HCT116 (cell line): ENCODE measurements around the gene PNLDC1. TPM values are rescaled to one million over a fixed set of nuclear protein-coding genes. Genes with fewer than 3 reads are reported as not detected.

Experiments
- ATAC-seq: fragments of 200-7000 bp; cut with Tn5 transposase; 2 replicates; pipeline ENCODE4 v1.9.1; 2020; ENCODE audit warnings: mild to moderate bottlenecking, moderate library complexity
- BruUV-seq: library from RNA; stranded (reverse); fragments of 400-500 nt; replicated peaks from 2 replicates; lab custom pipeline; 2021; lab: Mats Ljungman, UMichigan
- CTCF ChIA-PET: fragments of 300-600 bp; sonication (Branson Sonifier 250); formaldehyde crosslinking; loops from one replicate; lab custom pipeline; 2021; ENCODE audit warnings: antibody characterized with exemption; lab: Charles Lee
- POLR2A ChIA-PET: fragments of 300-600, 350-600 bp; sonication (Branson Sonifier 250); formaldehyde crosslinking; loops from one replicate; lab custom pipeline; 2021; ENCODE audit warnings: antibody characterized with exemption; lab: Charles Lee
- RAD21 ChIA-PET, 2 experiments: fragments of 300-600 bp; sonication (Branson Sonifier 250); formaldehyde crosslinking; loops; one replicate each; lab custom pipeline; 2023; ENCODE audit warnings: low total read pairs in 2 of 2; ENCODE audit not compliant: uncharacterized antibody in 2 of 2, unreplicated experiment in 2 of 2, low non-redundant PET in 1 of 2; lab: Charles Lee
- DNase-seq: peaks from one replicate; pipeline ENCODE4 v3.0.0-alpha.2; 2010; ENCODE audit warnings: low read depth, low spot score
- H2AFZ ChIP-seq: fragments of 200-600 bp; shearing (Covaris generic), sonication (generic); 2 replicates; pipeline ENCODE4 v1.6.1; 2017; ENCODE audit warnings: low read depth, mixed run types, mixed read lengths, antibody characterized with exemption, low read length; ENCODE audit not compliant: poor library complexity, severe bottlenecking
- H3K27ac ChIP-seq: 2 replicates; pipeline ENCODE4 v1.5.1; 2012; ENCODE audit warnings: low read depth, low read length
- H3K27me3 ChIP-seq: fragments of 200-600 bp; sonication (generic); 2 replicates; pipeline ENCODE4 v1.6.1; 2016; ENCODE audit warnings: mixed run types, low read length, mixed read lengths; ENCODE audit not compliant: insufficient read depth
- H3K36me3 ChIP-seq, 2 experiments: fragments of 200-500 bp in 1 of 2; fragments of 200-600 bp in 1 of 2; sonication (Bioruptor generic) in 1 of 2; sonication (generic) in 1 of 2; 2 replicates each; pipeline versions ENCODE4 v1.5.1 to v1.6.1; 2014 to 2016; ENCODE audit warnings: low read length in 2 of 2, inconsistent platforms in 1 of 2, mixed read lengths in 1 of 2, mixed run types in 1 of 2; ENCODE audit not compliant: insufficient read depth in 2 of 2, control insufficient read depth in 1 of 2
- H3K4me1 ChIP-seq, 2 experiments: fragments of 200-600 bp in 1 of 2; sonication (generic) in 1 of 2; 2 replicates each; pipeline versions ENCODE4 v1.5.1 to v1.6.1; 2012 to 2017; ENCODE audit warnings: low read length in 2 of 2, inconsistent platforms in 1 of 2, mild to moderate bottlenecking in 1 of 2, mixed read lengths in 1 of 2, mixed run types in 1 of 2, moderate library complexity in 1 of 2; ENCODE audit not compliant: insufficient read depth in 2 of 2, control insufficient read depth in 1 of 2
- H3K4me2 ChIP-seq: fragments of 200-600 bp; sonication (generic); 2 replicates; pipeline ENCODE4 v1.6.1; 2017; ENCODE audit warnings: mixed run types, low read length, mixed read lengths
- H3K4me3 ChIP-seq, 2 experiments: fragments of 200-600 bp in 1 of 2; sonication (generic) in 1 of 2; replicated peaks in 1 of 2; 2 replicates each; pipeline ENCODE4 v1.5.1; 2011 to 2016; ENCODE audit warnings: low read length in 2 of 2, control low read depth in 1 of 2, low read depth in 1 of 2, mild to moderate bottlenecking in 1 of 2, mixed read lengths in 1 of 2, mixed run types in 1 of 2
- H3K79me2 ChIP-seq: fragments of 200-600 bp; sonication (generic); 2 replicates; pipeline ENCODE4 v1.6.1; 2017; ENCODE audit warnings: mild to moderate bottlenecking, mixed run types, low read length, moderate library complexity, mixed read lengths; ENCODE audit not compliant: insufficient read depth
- H3K9ac ChIP-seq: fragments of 200-600 bp; sonication (generic); 2 replicates; pipeline ENCODE4 v1.6.1; 2016; ENCODE audit warnings: low read length, mixed read lengths
- H3K9me2 ChIP-seq: fragments of 200-600 bp; sonication (generic), shearing (Covaris generic); 2 replicates; pipeline ENCODE4 v1.6.1; 2017; ENCODE audit warnings: mixed run types, mild to moderate bottlenecking, moderate library complexity; ENCODE audit not compliant: insufficient read depth
- H3K9me3 ChIP-seq, 2 experiments: fragments of 200-500 bp in 1 of 2; fragments of 200-600 bp in 1 of 2; sonication (Bioruptor generic) in 1 of 2; sonication (generic) in 1 of 2; 2 replicates each; pipeline ENCODE4 v1.6.1; 2014 to 2017; ENCODE audit warnings: low read length in 2 of 2, mixed read lengths in 2 of 2, inconsistent platforms in 1 of 2, low read depth in 1 of 2, mild to moderate bottlenecking in 1 of 2, mixed run types in 1 of 2, moderate library complexity in 1 of 2; ENCODE audit not compliant: control insufficient read depth in 1 of 2, insufficient read depth in 1 of 2
- H4K20me1 ChIP-seq: fragments of 200-600 bp; sonication (generic), shearing (Covaris generic); 2 replicates; pipeline ENCODE4 v1.6.1; 2017; ENCODE audit warnings: mixed run types, mild to moderate bottlenecking, moderate library complexity; ENCODE audit not compliant: insufficient read depth
- CBX3 ChIP-seq: IDR thresholded peaks from 2 replicates; pipeline ENCODE4 v1.6.1; 2012; ENCODE audit warnings: low read depth
- CEBPB ChIP-seq: IDR thresholded peaks from 2 replicates; pipeline ENCODE4 v1.6.1; 2012; ENCODE audit warnings: low read depth
- EGR1 ChIP-seq: IDR thresholded peaks from 2 replicates; pipeline ENCODE4 v1.6.1; 2012; ENCODE audit warnings: low read depth
- ELF1 ChIP-seq: IDR thresholded peaks from 2 replicates; pipeline ENCODE4 v1.6.1; 2012; ENCODE audit warnings: low read depth, borderline replicate concordance
- EZH2 ChIP-seq: fragments of 200-600 bp; sonication (generic); IDR thresholded peaks from 2 replicates; pipeline ENCODE4 v1.6.1; 2017; ENCODE audit warnings: antibody characterized with exemption, mixed run types
- FOSL1 ChIP-seq: IDR thresholded peaks from 2 replicates; pipeline ENCODE4 v1.6.1; 2012; ENCODE audit warnings: low read depth
- JUND ChIP-seq: IDR thresholded peaks from 2 replicates; pipeline ENCODE4 v1.6.1; 2012
- POLR2A ChIP-seq: IDR thresholded peaks from 2 replicates; pipeline ENCODE4 v1.7.0; 2011; ENCODE audit warnings: borderline replicate concordance; ENCODE audit not compliant: insufficient read depth, insufficient read length; ENCODE audit errors: extremely low read depth
- SRF ChIP-seq: IDR thresholded peaks from 2 replicates; pipeline ENCODE4 v1.6.1; 2012; ENCODE audit warnings: low read depth
- YY1 ChIP-seq: IDR thresholded peaks from 2 replicates; pipeline ENCODE4 v1.6.1; 2011; ENCODE audit warnings: low read length, low read depth, moderate library complexity, mild to moderate bottlenecking; ENCODE audit not compliant: insufficient replicate concordance; ENCODE audit errors: extremely low read depth
- ZFX ChIP-seq: fragments of 450-650 bp; IDR thresholded peaks from 2 replicates; pipeline ENCODE4 v1.6.1; 2017
- ZNF274 ChIP-seq: fragments of 200-500 bp; sonication (Bioruptor generic); IDR thresholded peaks from 2 replicates; pipeline ENCODE4 v1.6.1; 2014; ENCODE audit warnings: mild to moderate bottlenecking, low read depth, low read length, inconsistent platforms
- intact Hi-C: fragments of 100-400 bp; cut with micrococcal nuclease; formaldehyde crosslinking; loops from 2 replicates; pipeline ENCODE4 v1.10.0; 2022
- total RNA-seq: library from RNA; stranded (reverse); gene quantifications from one replicate; pipeline ENCODE4 v1.2.1, GENCODE V29; 2021; ENCODE audit not compliant: unreplicated experiment
- TF ChIP-seq, protein P1 (sequence below), 3 experiments: fragments of 200-600 bp in 1 of 3; sonication (generic) in 1 of 3; IDR thresholded peaks in 2 of 3; conservative IDR thresholded peaks in 1 of 3; 2 replicates each; pipeline ENCODE4 v1.5.1; 2012 to 2017; ENCODE audit warnings: low read depth in 2 of 3, low read length in 2 of 3, antibody characterized with exemption in 1 of 3, borderline replicate concordance in 1 of 3, control low read depth in 1 of 3, mild to moderate bottlenecking in 1 of 3, mixed read lengths in 1 of 3, mixed run types in 1 of 3, moderate library complexity in 1 of 3; ENCODE audit not compliant: insufficient read depth in 1 of 3
- TF ChIP-seq, protein P2 (sequence below): IDR thresholded peaks from 2 replicates; pipeline ENCODE4 v1.6.1; 2012

The PNLDC1 gene
- total RNA-seq, 1 experiment from 2014 or later, result 0.37 TPM

DNA sequence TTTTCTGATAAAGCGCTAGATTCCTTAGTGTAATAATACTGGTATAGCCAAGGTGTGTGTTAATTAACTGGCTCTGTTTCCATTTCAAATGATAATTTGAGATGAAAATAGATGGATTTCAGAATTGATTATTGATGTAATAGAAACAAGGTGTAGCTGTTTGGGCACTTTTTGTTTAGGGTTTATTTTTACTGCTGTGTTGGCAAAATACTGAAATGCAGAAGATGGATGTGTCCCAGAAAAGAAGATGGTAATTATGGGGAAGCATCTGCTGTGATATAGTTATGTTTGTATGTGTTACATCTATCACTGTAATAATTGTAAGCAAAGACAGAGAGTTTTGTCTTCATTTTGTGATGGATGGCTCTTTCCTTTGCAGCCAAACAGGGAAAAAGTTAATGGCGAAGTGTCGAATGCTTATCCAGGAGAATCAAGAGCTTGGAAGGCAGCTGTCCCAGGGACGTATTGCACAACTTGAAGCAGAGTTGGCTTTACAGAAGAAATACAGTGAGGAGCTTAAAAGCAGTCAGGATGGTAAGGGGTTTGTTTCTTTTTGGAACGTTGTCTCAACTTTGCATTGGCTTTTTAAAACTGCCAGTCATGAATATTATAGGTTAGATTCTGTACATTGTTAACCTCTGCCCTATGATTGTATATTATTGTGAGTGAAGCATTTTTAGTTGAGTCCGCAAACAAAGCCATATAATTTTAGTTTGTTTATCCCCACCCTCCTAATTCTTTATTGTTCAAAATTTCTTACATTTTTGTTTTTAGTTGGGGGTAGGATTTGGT, 46.8 kb upstream of the PNLDC1 start (continued):
- TF ChIP-seq, protein P1, sequence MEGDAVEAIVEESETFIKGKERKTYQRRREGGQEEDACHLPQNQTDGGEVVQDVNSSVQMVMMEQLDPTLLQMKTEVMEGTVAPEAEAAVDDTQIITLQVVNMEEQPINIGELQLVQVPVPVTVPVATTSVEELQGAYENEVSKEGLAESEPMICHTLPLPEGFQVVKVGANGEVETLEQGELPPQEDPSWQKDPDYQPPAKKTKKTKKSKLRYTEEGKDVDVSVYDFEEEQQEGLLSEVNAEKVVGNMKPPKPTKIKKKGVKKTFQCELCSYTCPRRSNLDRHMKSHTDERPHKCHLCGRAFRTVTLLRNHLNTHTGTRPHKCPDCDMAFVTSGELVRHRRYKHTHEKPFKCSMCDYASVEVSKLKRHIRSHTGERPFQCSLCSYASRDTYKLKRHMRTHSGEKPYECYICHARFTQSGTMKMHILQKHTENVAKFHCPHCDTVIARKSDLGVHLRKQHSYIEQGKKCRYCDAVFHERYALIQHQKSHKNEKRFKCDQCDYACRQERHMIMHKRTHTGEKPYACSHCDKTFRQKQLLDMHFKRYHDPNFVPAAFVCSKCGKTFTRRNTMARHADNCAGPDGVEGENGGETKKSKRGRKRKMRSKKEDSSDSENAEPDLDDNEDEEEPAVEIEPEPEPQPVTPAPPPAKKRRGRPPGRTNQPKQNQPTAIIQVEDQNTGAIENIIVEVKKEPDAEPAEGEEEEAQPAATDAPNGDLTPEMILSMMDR (IDR thresholded peaks at IDR 0.05 in 2 of 3, conservative IDR thresholded peaks at IDR 0.05 in 1 of 3; ENCODE audit: borderline replicate concordance in 1 of 3, insufficient read depth in 1 of 3, low read depth in 2 of 3, low read length in 2 of 3), result no peak
- TF ChIP-seq ZNF274 (no peak), EGR1 (no peak), POLR2A (no peak), ELF1 (no peak), CBX3 (no peak), SRF (no peak), YY1 (no peak), EZH2 (no peak), FOSL1 (no peak), ZFX (no peak)
- TF ChIP-seq, protein P2, sequence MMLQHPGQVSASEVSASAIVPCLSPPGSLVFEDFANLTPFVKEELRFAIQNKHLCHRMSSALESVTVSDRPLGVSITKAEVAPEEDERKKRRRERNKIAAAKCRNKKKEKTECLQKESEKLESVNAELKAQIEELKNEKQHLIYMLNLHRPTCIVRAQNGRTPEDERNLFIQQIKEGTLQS, result no peak

DNA sequence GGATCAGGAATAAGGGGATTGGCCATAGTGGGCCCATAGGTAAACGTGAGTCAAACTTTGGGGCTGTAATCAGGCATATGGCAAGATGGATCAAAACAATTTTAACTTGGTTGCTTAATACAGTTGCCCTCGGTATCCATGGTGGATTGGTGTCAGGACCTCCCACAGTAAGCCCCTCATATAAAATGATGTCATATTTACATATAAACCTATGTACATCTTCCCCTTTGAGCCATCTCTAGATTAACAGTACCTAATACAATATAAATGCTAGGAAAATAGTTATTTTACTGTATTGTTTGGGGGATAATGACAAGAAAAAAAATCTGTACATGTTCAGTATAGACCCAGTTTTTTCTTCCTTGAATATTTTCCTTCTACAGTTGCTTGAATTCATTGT, 45.7 kb upstream of the PNLDC1 start:
- Histone ChIP-seq H3K27ac (no peak overlapping the region), H3K36me3 (peaks cover 36 to 57% of the 10 kb centered on the region in 2 experiments), H3K79me2 (peaks cover 56% of the 10 kb centered on the region), H3K9ac (no peak overlapping the region), H2AFZ (no peak overlapping the region), H3K9me2 (no peaks in the 10 kb centered on the region), H3K4me2 (no peak overlapping the region), H3K4me3 (no peak overlapping the region), H3K27me3 (no peaks in the 10 kb centered on the region), H3K4me1 (peaks cover 0 to 16% of the 10 kb centered on the region in 2 experiments; a peak in 2 of 4 replicates), H3K9me3 (no peaks in the 10 kb centered on the region), H4K20me1 (peaks cover 2% of the 10 kb centered on the region; the same call in 1 of the 2 replicates)
- no TSS peak for BruUV-seq
- ChIA-PET RAD21 (no interaction called here), CTCF (no interaction called here), POLR2A (no interaction called here)
- intact Hi-C loops, result no loop called here
- TF ChIP-seq, protein P1 (IDR thresholded peaks at IDR 0.05 in 2 of 3, conservative IDR thresholded peaks at IDR 0.05 in 1 of 3; ENCODE audit: borderline replicate concordance in 1 of 3, insufficient read depth in 1 of 3, low read depth in 2 of 3, low read length in 2 of 3), result no peak
- TF ChIP-seq JUND, result no peak
- TF ChIP-seq EZH2, result no peak
- TF ChIP-seq ZNF274, result no peak
- TF ChIP-seq CEBPB, result no peak
- DNase-seq (no peak), ATAC-seq (no peak)
